GM19025 (cell line): ENCODE results near the gene UBASH3B.

Source experiments
- ATAC-seq: cut with Tn5 transposase; IDR thresholded peaks from one replicate; pipeline ENCODE4 v1.9.1; 2021; ENCODE audit warnings: mild to moderate bottlenecking, low read depth, moderate library complexity; ENCODE audit not compliant: unreplicated experiment

UBASH3B gene

DNA sequence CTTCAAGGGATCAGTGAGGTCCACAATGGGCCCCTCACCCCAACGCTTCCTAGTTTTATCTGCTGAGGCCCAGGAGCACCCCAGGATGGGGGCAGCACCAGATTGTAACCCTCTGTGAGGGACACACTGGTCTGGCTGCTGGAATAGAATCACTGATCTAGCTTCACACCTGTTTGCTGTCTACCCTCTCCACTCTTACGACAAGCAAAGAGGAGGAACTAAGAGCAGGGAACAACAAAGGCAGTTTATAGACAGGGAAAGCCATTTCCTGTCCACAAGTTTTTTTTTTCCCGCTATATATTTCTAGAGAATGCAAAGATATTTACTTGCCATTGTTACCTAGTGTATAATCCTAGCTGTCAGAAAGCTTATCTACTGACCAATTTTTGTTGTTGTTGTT lies 121.8 kb downstream of the UBASH3B start:
- ATAC-seq, result no peak

- ATAC-seq, result no peak
These were observed 122.6 kb downstream of the UBASH3B start for GRCh38 chr11:122778148-122778547.

DNA sequence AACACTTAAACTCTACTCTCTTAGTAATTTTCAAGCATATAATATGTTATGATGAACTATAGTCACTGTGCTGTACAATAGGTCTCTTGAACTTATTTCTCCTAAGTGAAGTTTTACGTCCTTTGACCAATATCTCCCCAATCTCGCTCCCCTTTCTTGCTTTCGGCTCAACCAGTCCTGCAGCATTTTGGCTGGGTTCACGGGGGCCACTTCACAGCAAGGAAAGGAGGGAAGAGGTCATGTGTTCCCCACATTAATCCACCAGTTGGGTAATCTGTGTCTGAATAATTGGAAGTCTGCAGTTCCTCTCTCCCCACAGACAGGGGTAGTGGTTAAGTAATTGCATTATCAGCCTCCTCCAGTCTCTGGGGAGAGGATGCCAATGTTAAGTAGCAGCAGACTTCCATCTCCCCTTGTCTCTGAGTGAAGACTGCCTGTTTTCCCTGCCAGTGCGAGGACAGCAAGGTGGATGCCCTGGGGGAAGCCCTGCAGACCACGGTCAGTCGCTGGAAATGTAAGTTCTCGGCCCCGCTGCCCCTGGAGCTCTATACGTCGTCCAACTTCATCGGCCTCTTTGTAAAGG lies 123.6 kb downstream of the UBASH3B start:
- ATAC-seq, result no peak

DNA sequence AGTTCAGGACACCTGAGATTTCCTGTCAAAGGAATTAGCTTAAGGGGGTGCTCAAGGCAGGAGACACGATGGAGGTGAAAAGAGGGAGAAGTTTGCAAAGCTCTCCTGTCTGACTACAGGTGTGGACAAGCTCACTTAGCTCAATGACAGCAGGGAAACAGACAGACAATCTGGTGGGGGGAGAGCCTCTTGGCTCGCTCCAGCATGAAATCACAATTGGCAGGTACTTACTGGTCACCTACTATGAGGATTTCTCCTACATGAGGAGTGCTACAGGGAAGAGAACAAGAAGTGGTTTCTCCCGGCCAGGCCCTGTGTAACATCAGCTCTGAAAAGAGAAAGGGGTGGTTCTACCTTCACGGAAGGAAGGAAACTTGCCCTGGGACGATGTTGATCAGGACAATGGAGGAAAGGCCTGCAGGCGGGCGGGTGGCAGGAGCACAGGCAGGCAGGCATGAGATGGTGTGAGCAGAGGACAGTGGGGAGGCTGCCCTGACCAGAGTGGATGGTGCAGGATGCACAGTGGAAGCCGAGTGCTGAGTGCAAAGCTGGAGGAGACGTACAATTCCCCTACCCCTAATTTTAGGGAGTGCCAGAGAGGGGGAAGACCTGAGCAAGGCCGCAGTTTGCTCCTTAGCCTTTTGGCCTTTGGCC lies 124.9 kb downstream of the UBASH3B start:
- no peak for ATAC-seq

GRCh38 chr11:122781378-122782195 lies 126.1 kb downstream of the UBASH3B start:
- ATAC-seq, result no peak

DNA sequence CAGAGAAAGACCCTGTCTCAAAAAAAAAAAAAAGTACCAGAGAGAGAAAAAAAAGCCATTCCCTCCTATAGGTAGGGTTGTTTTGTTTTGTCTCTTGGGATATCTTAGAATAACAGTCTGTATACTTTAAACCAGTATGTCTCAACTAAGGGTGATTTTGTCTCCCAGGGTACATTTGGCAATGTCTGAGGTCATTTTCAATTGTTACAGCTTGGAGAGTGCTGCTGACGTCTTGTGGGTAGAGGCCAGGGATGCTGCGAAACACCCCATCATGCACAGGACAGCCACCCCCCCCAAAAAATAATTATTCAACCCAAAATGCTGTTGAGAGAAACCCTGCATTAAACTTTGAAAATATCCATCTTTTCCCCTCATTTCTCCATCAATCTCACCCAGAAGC lies 126.7 kb downstream of the UBASH3B start:
- ATAC-seq, result no peak

DNA sequence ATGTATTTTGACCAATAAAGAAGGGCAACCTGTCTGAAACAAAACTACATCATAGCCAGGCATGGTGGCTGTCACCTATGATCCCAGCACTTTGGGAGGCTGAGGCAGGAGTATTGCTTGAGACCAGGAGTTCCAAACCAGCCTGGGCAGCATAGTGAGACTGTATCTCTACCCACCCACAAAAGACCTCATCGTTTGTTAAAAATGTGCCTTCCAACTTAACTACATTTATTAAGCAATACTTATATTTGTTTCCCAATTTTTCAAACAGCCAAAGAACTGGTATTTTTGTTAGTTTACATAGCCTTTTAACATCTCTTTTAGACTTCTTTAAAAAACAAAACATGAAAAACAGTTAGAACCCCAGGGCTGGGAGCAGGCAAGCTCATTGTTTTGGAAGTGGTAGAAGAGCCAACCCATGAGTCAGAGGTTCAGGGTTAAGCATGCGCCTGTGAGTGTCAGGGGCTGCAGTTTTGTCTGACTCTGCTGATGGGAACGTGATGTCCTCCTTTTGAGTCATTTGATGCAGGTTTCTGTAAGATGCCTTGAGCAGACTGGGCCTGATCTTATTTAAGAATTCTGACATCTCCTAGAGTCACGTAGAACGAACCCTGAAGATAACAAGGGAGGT lies 128.9 kb downstream of the UBASH3B start:
- ATAC-seq, result no peak

DNA sequence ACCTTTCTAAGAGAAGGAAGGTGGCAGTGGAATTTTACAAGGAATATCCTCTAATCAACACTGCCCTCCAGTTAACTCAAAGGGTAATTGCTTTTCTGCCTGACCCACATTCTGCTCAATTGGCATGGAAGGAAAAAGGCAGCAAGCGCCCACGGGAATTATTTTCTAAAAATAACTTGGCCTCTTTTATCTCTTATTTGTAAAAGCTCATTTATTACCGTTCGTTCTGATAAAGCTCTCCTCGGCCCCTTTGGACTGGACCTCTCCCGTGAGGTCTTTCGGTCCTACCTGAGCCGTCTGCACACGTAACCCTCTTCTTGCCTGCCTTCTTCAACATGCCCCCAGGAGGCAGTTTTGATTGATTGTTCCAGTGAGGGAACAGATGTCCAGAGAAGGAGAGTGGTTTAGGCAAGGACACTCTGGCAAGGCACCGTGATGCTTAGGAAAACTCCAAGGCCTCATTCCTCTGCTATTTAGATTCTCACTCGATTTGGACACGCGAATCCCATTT lies 129.6 kb downstream of the UBASH3B start:
- ATAC-seq, result no peak

DNA sequence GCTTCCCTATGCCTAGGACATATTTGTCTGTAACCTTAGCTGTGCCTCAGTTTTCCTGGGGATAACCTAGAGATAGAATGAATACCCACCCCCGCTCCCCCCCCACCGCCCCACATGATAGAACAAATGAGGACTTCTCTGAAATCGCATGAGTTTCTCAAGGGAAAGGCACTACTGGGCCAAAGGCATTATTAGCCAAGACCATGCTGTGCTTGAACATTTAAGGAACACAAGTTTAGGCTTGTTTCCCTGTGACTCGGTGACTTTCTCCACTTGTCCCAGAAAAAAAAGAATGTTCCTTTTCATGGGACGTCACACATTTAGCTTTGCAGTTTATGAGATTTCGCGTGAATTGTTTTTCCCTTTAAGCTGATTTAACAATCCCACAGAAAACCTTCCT lies 131.4 kb downstream of the UBASH3B start:
- ATAC-seq, result no peak

DNA sequence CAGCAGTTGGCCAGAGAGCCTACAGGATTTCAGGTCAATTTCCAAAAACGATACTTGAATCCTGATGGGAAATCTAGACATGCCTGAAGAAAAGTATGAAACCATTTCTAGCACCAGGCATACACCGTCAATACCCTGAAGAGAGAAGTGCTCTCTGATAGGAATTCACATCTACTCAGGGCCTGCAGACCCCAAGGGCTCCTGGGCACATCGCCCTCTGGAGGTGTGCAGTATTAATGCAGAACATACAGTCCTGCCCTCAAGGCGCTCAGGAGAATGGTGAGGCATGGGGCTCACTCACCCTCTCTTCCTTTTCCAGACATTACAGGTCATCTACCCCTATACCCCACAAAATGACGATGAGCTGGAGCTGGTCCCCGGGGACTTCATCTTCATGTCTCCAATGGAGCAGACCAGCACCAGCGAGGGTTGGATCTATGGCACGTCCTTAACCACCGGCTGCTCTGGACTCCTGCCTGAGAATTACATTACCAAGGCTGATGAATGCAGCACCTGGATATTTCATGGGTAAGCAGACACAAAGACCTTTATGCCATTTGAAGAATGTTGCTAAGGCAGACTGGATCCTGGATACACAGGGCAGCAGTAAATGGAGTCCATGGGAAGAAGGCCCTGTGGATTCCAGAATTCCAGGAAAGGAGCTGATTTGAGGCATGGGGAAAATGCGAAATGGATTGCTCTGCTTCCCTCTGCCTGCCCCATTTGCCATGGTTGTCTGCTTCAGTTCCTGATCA lies 133.4 kb downstream of the UBASH3B start:
- no peak for ATAC-seq

DNA sequence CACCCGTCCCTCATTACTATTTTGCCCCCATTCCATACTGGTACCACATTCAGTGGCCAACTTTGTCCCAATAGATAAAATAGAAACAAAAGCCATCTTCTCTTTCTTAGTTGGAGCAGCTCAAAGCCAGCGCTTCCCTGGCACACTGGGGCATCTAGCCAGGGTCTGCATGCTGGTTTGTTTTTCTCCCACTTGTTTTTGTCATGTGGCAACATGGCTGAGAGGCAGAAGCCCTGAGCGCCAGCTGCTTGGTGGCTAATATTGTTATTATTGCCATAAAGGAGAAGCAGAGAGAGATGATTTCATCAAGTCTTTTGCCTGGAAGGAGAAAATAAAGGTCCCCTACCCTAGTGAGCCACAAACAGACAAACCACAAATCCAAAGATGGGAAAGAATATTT lies 134.4 kb downstream of the UBASH3B start:
- ATAC-seq, result no peak

- ATAC-seq, result no peak
These were observed 135.9 kb downstream of the UBASH3B start for GRCh38 chr11:122791411-122791810.

- no peak for ATAC-seq
These were observed 136.3 kb downstream of the UBASH3B start for GRCh38 chr11:122791836-122792235.

- no peak for ATAC-seq
These were observed 138.0 kb downstream of the UBASH3B start for GRCh38 chr11:122793515-122793914.

- ATAC-seq, result no peak
These were observed 139.8 kb downstream of the UBASH3B start for GRCh38 chr11:122795307-122795706.

DNA sequence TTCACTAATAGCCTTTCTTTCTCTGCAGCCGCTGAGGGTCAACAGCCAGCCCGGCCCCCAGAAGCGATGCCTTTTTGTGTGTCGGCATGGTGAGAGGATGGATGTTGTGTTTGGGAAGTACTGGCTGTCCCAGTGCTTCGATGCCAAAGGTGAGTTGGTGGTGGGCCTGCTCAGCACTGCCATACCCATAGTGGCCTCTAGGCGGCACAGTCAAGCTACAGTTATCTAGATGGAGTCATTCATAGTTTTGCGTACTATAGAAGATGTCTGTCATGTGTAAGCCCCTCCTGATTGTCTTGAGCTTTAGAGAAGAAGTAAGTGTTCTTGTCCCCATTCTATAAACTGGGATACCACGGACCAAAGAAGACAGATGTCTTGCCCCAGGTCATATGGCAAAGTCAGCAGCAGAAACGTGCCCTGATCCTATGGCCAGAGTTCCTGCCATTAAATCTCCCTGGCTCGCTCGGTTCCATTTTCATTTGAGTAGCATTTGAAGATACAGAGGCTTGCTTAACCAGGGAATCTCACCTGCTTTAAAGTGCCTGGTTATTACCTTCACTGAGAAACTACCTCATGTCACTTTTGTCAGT lies 140.7 kb downstream of the UBASH3B start:
- ATAC-seq, result no peak

DNA sequence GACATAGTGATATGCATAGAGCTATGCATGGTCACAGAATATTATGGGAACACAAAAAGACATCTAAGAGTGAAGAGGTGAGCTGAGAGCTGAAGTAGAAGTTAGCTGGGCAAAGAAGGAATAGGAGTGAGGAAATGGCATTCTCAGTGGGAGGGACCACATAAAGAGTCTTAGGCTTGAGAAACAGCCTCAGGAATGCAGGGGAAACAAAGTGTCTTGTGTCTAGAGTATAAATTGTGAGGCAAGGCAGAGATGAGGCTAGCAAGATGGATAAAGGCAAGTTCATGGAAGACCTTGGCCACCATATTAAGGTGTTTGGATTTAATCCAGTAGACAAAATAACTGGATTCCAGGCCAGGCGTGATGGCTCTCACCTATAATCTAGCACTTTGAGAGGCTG lies 142.1 kb downstream of the UBASH3B start:
- no peak for ATAC-seq

DNA sequence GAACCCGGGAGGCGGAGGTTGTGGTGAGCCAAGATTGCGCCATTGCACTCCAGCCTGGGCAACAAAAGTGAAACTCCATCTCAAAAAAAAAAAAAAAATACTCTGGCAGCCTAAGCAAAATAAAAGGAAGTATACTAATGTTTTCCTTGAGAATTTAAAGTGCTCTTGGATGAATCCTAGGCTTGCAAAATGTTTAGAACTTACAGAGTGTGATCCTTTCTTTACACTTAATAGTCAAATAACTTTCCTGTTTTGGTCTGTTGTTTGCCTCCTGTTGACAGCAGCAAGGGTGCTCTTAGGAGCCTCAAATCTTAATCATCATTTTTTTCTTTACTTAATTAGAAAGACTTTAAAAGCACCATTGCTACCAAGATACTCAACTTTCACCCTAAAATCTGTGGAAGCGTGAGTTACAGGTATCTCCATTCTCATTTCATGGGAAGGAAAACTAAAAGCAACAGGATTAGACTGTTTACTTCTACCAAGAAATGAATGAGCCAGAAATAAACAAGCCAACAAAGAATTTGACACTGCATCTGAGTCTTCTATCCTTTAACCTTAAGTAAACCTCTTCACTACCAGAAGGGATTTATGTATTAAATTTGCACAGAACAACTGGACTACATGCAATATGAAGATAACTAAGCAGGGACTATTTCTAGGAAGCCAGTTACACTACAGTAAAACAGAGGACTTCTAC lies 144.0 kb downstream of the UBASH3B start:
- ATAC-seq, result no peak

DNA sequence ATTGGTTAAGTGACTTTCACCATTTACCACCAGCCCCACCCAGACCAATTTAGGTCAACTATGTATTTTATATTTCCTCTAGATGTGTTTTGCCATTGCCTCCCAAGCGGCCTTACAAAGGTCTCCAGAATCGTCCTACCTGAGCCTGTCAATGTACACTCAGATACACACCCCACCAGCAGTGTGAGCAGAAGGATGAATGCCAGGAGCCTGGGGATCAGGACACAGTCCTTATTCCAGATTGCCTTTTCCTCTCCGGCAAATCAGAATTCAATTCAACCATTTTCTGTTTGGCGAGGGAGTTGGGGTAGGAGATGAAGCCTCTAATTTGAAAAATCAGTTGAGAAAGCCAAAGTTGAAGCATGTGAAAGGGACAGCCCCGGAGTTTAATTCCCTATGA lies 147.4 kb downstream of the UBASH3B start:
- ATAC-seq, result no peak
